ENCODE results near the gene PTPRC.

GRCh38 chr1:198667186-198667585, 28.3 kb downstream of the PTPRC start:
- TF ChIP-seq CTCF (IDR thresholded peaks at IDR 0.05): no peak
- TF ChIP-seq POLR2AphosphoS5 (IDR thresholded peaks at IDR 0.05; ENCODE audit: low read depth, low read length): no peak
- TF ChIP-seq SIN3A (IDR thresholded peaks at IDR 0.05; ENCODE audit: borderline replicate concordance, insufficient read depth, low read depth, low read length): no peak
